Endodermal cell (in vitro differentiated cells): ENCODE results near the gene FTO. TPM values are rescaled to one million over a fixed set of nuclear protein-coding genes. Genes with fewer than 3 reads are reported as not detected.

Source experiments
- DNase-seq: peaks from one replicate; pipeline ENCODE4 v3.0.0-alpha.2; 2017
- H3K27ac ChIP-seq: 2 replicates; pipeline ENCODE4 v1.5.1; 2013; ENCODE audit warnings: mild to moderate bottlenecking, low read depth, low read length, moderate library complexity
- H3K27me3 ChIP-seq: 2 replicates; pipeline ENCODE4 v1.6.1; 2013; ENCODE audit warnings: mild to moderate bottlenecking, low read length, moderate library complexity; ENCODE audit not compliant: insufficient read depth, control insufficient read depth, poor library complexity, severe bottlenecking
- H3K36me3 ChIP-seq: 2 replicates; pipeline ENCODE4 v1.7.0; 2013; ENCODE audit warnings: mild to moderate bottlenecking, low read length, moderate library complexity; ENCODE audit not compliant: control insufficient read depth, insufficient read depth
- H3K4me1 ChIP-seq: one replicate; pipeline ENCODE4 v1.7.0; 2013; ENCODE audit warnings: low read length; ENCODE audit not compliant: control insufficient read depth, insufficient read depth
- H3K4me3 ChIP-seq: 2 replicates; pipeline ENCODE4 v1.5.1; 2013; ENCODE audit warnings: mild to moderate bottlenecking, low read length, moderate library complexity
- H3K9ac ChIP-seq: 2 replicates; pipeline ENCODE4 v1.6.1; 2013; ENCODE audit warnings: mild to moderate bottlenecking, low read length, moderate library complexity; ENCODE audit not compliant: poor library complexity, severe bottlenecking; ENCODE audit errors: extremely low read depth
- H3K9me3 ChIP-seq: 2 replicates; pipeline ENCODE4 v1.6.1; 2013; ENCODE audit warnings: mild to moderate bottlenecking, low read length, moderate library complexity; ENCODE audit not compliant: control insufficient read depth
- H3K27ac Mint-ChIP-seq: 2 replicates; pipeline ENCODE4 v1.8.0; 2020; ENCODE audit warnings: mixed read lengths
- H3K27me3 Mint-ChIP-seq: 2 replicates; pipeline ENCODE4 v1.8.0; 2021; ENCODE audit warnings: mild to moderate bottlenecking, mixed read lengths; ENCODE audit not compliant: insufficient read depth
- H3K36me3 Mint-ChIP-seq: 2 replicates; pipeline ENCODE4 v1.8.0; 2020; ENCODE audit warnings: low read depth, mixed read lengths
- H3K4me1 Mint-ChIP-seq: 2 replicates; pipeline ENCODE4 v1.8.0; 2020; ENCODE audit warnings: mixed read lengths
- H3K4me3 Mint-ChIP-seq: 2 replicates; pipeline ENCODE4 v1.8.0; 2020; ENCODE audit warnings: mild to moderate bottlenecking, moderate library complexity, mixed read lengths
- H3K9me3 Mint-ChIP-seq: 2 replicates; pipeline ENCODE4 v1.8.0; 2020; ENCODE audit warnings: mild to moderate bottlenecking, mixed read lengths
- WGBS, 2 experiments: methylation state at CpG; one replicate each; pipeline versions ENCODE4 v1.1.5 to v1.1.7; 2013; ENCODE audit warnings: missing lambda C conversion rate in 2 of 2, mixed read lengths in 1 of 2; ENCODE audit not compliant: insufficient coverage in 1 of 2, insufficient read length in 1 of 2; 5-methylcytosine and 5-hydroxymethylcytosine counted together
- total RNA-seq, 2 donors: library from RNA; stranded (reverse); fragmentation: NEBNext Ultra II Directional in 1 of 2; extraction: Animal tissue kit (Norgen Biotek cat#: 25700) in 1 of 2; gene quantifications; 2 replicates in 1 of 2; 3 replicates in 1 of 2; pipeline ENCODE4 v1.2.1, GENCODE V29; 2021
- TF ChIP-seq, protein P1 (sequence below): fragments of 200-600 bp; sonication (generic); conservative IDR thresholded peaks from 2 replicates; pipeline ENCODE4 v1.5.0; 2021; ENCODE audit warnings: antibody characterized with exemption, mild to moderate bottlenecking

FTO gene
- total RNA-seq, 2 donors from 2014 or later = 80.3 to 102 TPM

DNA sequence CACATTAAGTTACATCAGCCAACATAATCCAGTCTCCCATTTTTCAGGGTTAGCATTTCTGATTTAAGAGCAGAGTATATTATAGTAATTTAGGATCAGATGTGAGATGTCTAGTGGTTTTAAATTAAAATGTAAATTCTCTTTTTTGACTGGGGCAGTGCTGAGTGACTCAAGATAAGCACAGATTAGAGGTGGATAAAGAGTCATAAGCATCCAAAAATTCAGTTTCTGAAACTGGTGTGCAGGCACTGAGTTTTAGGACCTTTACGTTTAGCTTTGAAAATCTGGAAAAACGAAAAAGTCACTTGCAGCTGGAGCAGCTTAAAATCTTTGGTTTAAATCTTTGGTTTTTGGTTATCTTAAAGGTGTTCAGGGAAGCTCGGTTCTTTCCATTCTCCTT lies 190.7 kb downstream of the FTO start:
- H3K27ac Mint-ChIP-seq = no peak overlapping the region
- no peaks in the 10 kb centered on the region for H3K9me3 Mint-ChIP-seq
- peaks cover 14% of the 10 kb centered on the region for H3K4me1 Mint-ChIP-seq
- Histone ChIP-seq H3K4me3 (no peak overlapping the region), H3K36me3 (no peaks in the 10 kb centered on the region), H3K27me3 (no peaks in the 10 kb centered on the region), H3K9me3 (no peaks in the 10 kb centered on the region), H3K4me1 (no peaks in the 10 kb centered on the region), H3K27ac (no peak overlapping the region), H3K9ac (no peak overlapping the region)
- no peaks in the 10 kb centered on the region for H3K36me3 Mint-ChIP-seq
- TF ChIP-seq, protein P1, sequence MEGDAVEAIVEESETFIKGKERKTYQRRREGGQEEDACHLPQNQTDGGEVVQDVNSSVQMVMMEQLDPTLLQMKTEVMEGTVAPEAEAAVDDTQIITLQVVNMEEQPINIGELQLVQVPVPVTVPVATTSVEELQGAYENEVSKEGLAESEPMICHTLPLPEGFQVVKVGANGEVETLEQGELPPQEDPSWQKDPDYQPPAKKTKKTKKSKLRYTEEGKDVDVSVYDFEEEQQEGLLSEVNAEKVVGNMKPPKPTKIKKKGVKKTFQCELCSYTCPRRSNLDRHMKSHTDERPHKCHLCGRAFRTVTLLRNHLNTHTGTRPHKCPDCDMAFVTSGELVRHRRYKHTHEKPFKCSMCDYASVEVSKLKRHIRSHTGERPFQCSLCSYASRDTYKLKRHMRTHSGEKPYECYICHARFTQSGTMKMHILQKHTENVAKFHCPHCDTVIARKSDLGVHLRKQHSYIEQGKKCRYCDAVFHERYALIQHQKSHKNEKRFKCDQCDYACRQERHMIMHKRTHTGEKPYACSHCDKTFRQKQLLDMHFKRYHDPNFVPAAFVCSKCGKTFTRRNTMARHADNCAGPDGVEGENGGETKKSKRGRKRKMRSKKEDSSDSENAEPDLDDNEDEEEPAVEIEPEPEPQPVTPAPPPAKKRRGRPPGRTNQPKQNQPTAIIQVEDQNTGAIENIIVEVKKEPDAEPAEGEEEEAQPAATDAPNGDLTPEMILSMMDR = no peak
- H3K4me3 Mint-ChIP-seq = no peak overlapping the region
- 70 to 80% methylated on average over 1 to 2 of the region's 3 CpGs for WGBS, 2 experiments
- no peak for DNase-seq
- no peaks in the 10 kb centered on the region for H3K27me3 Mint-ChIP-seq

DNA sequence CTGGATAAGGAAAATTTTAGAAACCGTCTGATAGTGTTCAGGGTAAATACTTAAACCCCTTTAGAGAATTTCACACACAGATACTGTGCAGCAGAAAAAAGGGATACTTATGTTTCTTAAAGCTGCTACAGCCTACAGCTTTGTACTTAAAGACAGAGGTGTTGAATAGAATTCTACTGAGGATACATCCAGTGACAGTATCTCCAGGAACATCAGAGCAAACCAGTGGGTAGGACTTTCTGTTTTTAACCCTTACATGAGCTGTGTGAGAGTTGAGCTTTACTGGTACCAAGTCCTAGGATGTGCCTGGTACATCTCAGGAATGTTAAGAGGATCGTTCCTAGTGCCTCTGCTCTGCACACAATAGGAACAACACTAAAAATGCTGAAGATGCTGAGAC lies 191.5 kb downstream of the FTO start:
- Histone ChIP-seq H3K27ac (no peak overlapping the region), H3K4me3 (no peak overlapping the region), H3K9me3 (no peaks in the 10 kb centered on the region), H3K36me3 (no peaks in the 10 kb centered on the region), H3K27me3 (no peaks in the 10 kb centered on the region), H3K9ac (no peak overlapping the region), H3K4me1 (no peaks in the 10 kb centered on the region)
- TF ChIP-seq, protein P1 = no peak
- Mint-ChIP-seq H3K4me3 (no peak overlapping the region), H3K27ac (no peak overlapping the region), H3K9me3 (no peaks in the 10 kb centered on the region), H3K36me3 (no peaks in the 10 kb centered on the region), H3K27me3 (no peaks in the 10 kb centered on the region), H3K4me1 (peaks cover 20% of the 10 kb centered on the region)
- no peak for DNase-seq
- WGBS, 2 experiments = 78% methylated on average over 2 of the region's 2 CpGs

DNA sequence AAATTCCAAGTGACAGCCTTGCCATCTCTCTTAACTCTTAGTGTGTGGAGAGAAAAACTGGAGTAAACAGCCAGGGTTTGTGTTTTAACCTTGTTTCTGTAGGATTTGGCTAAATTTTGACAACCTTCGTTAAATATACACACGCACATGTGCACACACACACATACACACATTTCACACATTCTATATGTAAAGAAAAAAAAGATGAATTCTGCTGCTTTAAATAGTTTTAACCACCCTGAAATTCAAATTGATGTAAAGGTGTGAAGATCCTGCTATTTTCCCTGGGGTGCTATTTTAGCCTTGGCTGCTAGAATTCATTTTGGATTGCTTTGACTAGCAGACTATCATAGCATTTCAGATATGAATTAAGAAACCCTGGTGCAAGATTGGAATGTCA lies 191.9 kb downstream of the FTO start:
- H3K36me3 Mint-ChIP-seq = no peaks in the 10 kb centered on the region
- WGBS, 2 experiments = no CpG with 5 or more reads among the region's 2 CpGs
- Histone ChIP-seq H3K4me3 (no peak overlapping the region), H3K9me3 (no peaks in the 10 kb centered on the region), H3K36me3 (no peaks in the 10 kb centered on the region), H3K27me3 (no peaks in the 10 kb centered on the region), H3K27ac (no peak overlapping the region), H3K4me1 (no peaks in the 10 kb centered on the region), H3K9ac (no peak overlapping the region)
- H3K4me1 Mint-ChIP-seq = peaks cover 23% of the 10 kb centered on the region
- DNase-seq = no peak
- TF ChIP-seq, protein P1 = no peak
- H3K9me3 Mint-ChIP-seq = no peaks in the 10 kb centered on the region
- no peaks in the 10 kb centered on the region for H3K27me3 Mint-ChIP-seq
- H3K27ac Mint-ChIP-seq = no peak overlapping the region
- H3K4me3 Mint-ChIP-seq = no peak overlapping the region
